ENCODE measurements around the gene ANKRD34C.

ANKRD34C gene

GRCh38 chr15:79282371-79283251, at the start of gene ANKRD34C:
Gene ANKRD34C (plus strand): TSS chr15:79282722. CDS start chr15:79293285, 10,563 bp downstream.
- no peak for DNase-seq (ENCODE audit: low read depth)

- no peak for DNase-seq (ENCODE audit: low read depth)
Observed at GRCh38 chr15:79233236-79233635, 49.3 kb upstream of the ANKRD34C start.

GRCh38 chr15:79240036-79240435, 42.5 kb upstream of the ANKRD34C start:
- DNase-seq (ENCODE audit: low read depth) = no peak

GRCh38 chr15:79243723-79244122, 38.8 kb upstream of the ANKRD34C start:
- peak; percentile 2 for DNase-seq (ENCODE audit: low read depth)

GRCh38 chr15:79244876-79245275, 37.6 kb upstream of the ANKRD34C start:
- no peak for DNase-seq (ENCODE audit: low read depth)

- DNase-seq (ENCODE audit: low read depth) = no peak
Observed at GRCh38 chr15:79248183-79248582, 34.3 kb upstream of the ANKRD34C start.

- no peak for DNase-seq (ENCODE audit: low read depth)
Observed at GRCh38 chr15:79257454-79257853, 25.1 kb upstream of the ANKRD34C start.

- DNase-seq (ENCODE audit: low read depth) = no peak
Observed at GRCh38 chr15:79261836-79262235, 20.7 kb upstream of the ANKRD34C start.

GRCh38 chr15:79265167-79265566, 17.4 kb upstream of the ANKRD34C start:
- DNase-seq (ENCODE audit: low read depth) = no peak

- no peak for DNase-seq (ENCODE audit: low read depth)
Observed at GRCh38 chr15:79265987-79266579, 16.4 kb upstream of the ANKRD34C start.

GRCh38 chr15:79283252-79284048, 928 bp downstream of the ANKRD34C start:
- DNase-seq (ENCODE audit: low read depth) = peak; percentile 12

- no peak for DNase-seq (ENCODE audit: low read depth)
Observed at GRCh38 chr15:79290642-79291275, 8.2 kb downstream of the ANKRD34C start.

- no peak for DNase-seq (ENCODE audit: low read depth)
Observed at GRCh38 chr15:79292011-79292410, 9.5 kb downstream of the ANKRD34C start.

- DNase-seq (ENCODE audit: low read depth) = no peak
Observed at GRCh38 chr15:79294075-79294474, 11.6 kb downstream of the ANKRD34C start.

GRCh38 chr15:79296583-79296982, 14.1 kb downstream of the ANKRD34C start:
- no peak for DNase-seq (ENCODE audit: low read depth)

- no peak for DNase-seq (ENCODE audit: low read depth)
Observed at GRCh38 chr15:79299126-79299840, 16.8 kb downstream of the ANKRD34C start.

- DNase-seq (ENCODE audit: low read depth) = no peak
Observed at GRCh38 chr15:79299841-79300235, 17.3 kb downstream of the ANKRD34C start.

GRCh38 chr15:79307251-79307650, 24.7 kb downstream of the ANKRD34C start:
- no peak for DNase-seq (ENCODE audit: low read depth)

GRCh38 chr15:79308874-79309273, 26.4 kb downstream of the ANKRD34C start:
- DNase-seq (ENCODE audit: low read depth) = no peak

GRCh38 chr15:79310612-79310984, 28.1 kb downstream of the ANKRD34C start:
- DNase-seq (ENCODE audit: low read depth) = no peak
